ENCODE measurements around the gene HOXD4. TPM values are rescaled to one million over a fixed set of nuclear protein-coding genes. Genes with fewer than 3 reads are reported as not detected.

Gene HOXD4
- polyA plus RNA-seq, 1 donor from 2014 or later: not detected

GRCh38 chr2:176169181-176169580, 17.8 kb downstream of the HOXD4 start:
- TF ChIP-seq MXI1 (conservative IDR thresholded peaks at IDR 0.05; ENCODE audit: poor library complexity, severe bottlenecking): no peak
- TF ChIP-seq SMC3 (conservative IDR thresholded peaks at IDR 0.05; ENCODE audit: poor library complexity): no peak
- no peak for TF ChIP-seq REST (IDR thresholded peaks at IDR 0.05; ENCODE audit: borderline replicate concordance)
- no peak for TF ChIP-seq EP300 (conservative IDR thresholded peaks at IDR 0.05; ENCODE audit: poor library complexity, severe bottlenecking)
- TF ChIP-seq RAD21 (conservative IDR thresholded peaks at IDR 0.05): no peak
- no peak for TF ChIP-seq TAF1 (IDR thresholded peaks at IDR 0.05; ENCODE audit: low read depth)
- no peak for TF ChIP-seq POLR2AphosphoS5 (IDR thresholded peaks at IDR 0.05)
- no peak for TF ChIP-seq CTCF (IDR thresholded peaks at IDR 0.05; ENCODE audit: poor library complexity, severe bottlenecking)
- TF ChIP-seq EZH2 (IDR thresholded peaks at IDR 0.05; ENCODE audit: borderline replicate concordance, insufficient read depth, low read length, poor library complexity, severe bottlenecking): no peak
- no peaks in the 10 kb centered on the region for H3K36me3 ChIP-seq (ENCODE audit: insufficient read depth, low read length)
- H3K9me3 ChIP-seq (ENCODE audit: low read length): peaks cover under 1% of the 10 kb centered on the region
- H2AFZ ChIP-seq (ENCODE audit: low read depth, low read length): no peak overlapping the region
- H4K20me1 ChIP-seq (ENCODE audit: insufficient read depth): no peaks in the 10 kb centered on the region
- H3K4me2 ChIP-seq (ENCODE audit: low read length): no peak overlapping the region
- H3K9ac ChIP-seq (ENCODE audit: low read length): no peak overlapping the region
- no peaks in the 10 kb centered on the region for H3K9me2 ChIP-seq (ENCODE audit: insufficient read depth, low read length)
- H3K27ac ChIP-seq (ENCODE audit: low read length): no peak overlapping the region
- H3F3A ChIP-seq (ENCODE audit: insufficient read depth, low read length, poor library complexity, severe bottlenecking): no peaks in the 10 kb centered on the region
- no peak overlapping the region for H3K4me3 ChIP-seq (ENCODE audit: low read length)
- no peaks in the 10 kb centered on the region for H3K79me2 ChIP-seq (replicated peaks; ENCODE audit: insufficient read depth, low read length)
- peaks cover 100% of the 10 kb centered on the region for H3K27me3 ChIP-seq (ENCODE audit: insufficient read depth, low read depth, low read length)

GRCh38 chr2:176169711-176170110, 18.4 kb downstream of the HOXD4 start:
- TF ChIP-seq CTCF (IDR thresholded peaks at IDR 0.05; ENCODE audit: poor library complexity, severe bottlenecking) (no peak), SMC3 (conservative IDR thresholded peaks at IDR 0.05; ENCODE audit: poor library complexity) (no peak), EP300 (conservative IDR thresholded peaks at IDR 0.05; ENCODE audit: poor library complexity, severe bottlenecking) (no peak), EZH2 (IDR thresholded peaks at IDR 0.05; ENCODE audit: borderline replicate concordance, insufficient read depth, low read length, poor library complexity, severe bottlenecking) (no peak), POLR2AphosphoS5 (IDR thresholded peaks at IDR 0.05) (no peak), REST (IDR thresholded peaks at IDR 0.05; ENCODE audit: borderline replicate concordance) (no peak), TAF1 (IDR thresholded peaks at IDR 0.05; ENCODE audit: low read depth) (no peak), MXI1 (conservative IDR thresholded peaks at IDR 0.05; ENCODE audit: poor library complexity, severe bottlenecking) (no peak), RAD21 (conservative IDR thresholded peaks at IDR 0.05) (no peak)
- Histone ChIP-seq H3K27me3 (ENCODE audit: insufficient read depth, low read depth, low read length) (peaks cover 100% of the 10 kb centered on the region), H3K36me3 (ENCODE audit: insufficient read depth, low read length) (no peaks in the 10 kb centered on the region), H3K27ac (ENCODE audit: low read length) (no peak overlapping the region), H3K9me3 (ENCODE audit: low read length) (no peaks in the 10 kb centered on the region), H4K20me1 (ENCODE audit: insufficient read depth) (no peaks in the 10 kb centered on the region), H3K79me2 (replicated peaks; ENCODE audit: insufficient read depth, low read length) (no peaks in the 10 kb centered on the region), H3K4me3 (ENCODE audit: low read length) (no peak overlapping the region), H3K9me2 (ENCODE audit: insufficient read depth, low read length) (no peaks in the 10 kb centered on the region), H3K4me2 (ENCODE audit: low read length) (no peak overlapping the region), H3F3A (ENCODE audit: insufficient read depth, low read length, poor library complexity, severe bottlenecking) (no peaks in the 10 kb centered on the region), H3K9ac (ENCODE audit: low read length) (no peak overlapping the region), H2AFZ (ENCODE audit: low read depth, low read length) (no peak overlapping the region)
